HG02852 (cell line): Measurements from ENCODE around the gene SLC12A3.
"Not testable (repeated sequence)": the region's sequence is repeated elsewhere in the genome, so short reads cannot be mapped to it uniquely, and the experiment has no call there.

Experiments
- ATAC-seq: cut with Tn5 transposase; IDR thresholded peaks from one replicate; pipeline ENCODE4 v1.9.1; 2021; ENCODE audit warnings: mild to moderate bottlenecking, moderate library complexity; ENCODE audit not compliant: unreplicated experiment

Gene SLC12A3

DNA sequence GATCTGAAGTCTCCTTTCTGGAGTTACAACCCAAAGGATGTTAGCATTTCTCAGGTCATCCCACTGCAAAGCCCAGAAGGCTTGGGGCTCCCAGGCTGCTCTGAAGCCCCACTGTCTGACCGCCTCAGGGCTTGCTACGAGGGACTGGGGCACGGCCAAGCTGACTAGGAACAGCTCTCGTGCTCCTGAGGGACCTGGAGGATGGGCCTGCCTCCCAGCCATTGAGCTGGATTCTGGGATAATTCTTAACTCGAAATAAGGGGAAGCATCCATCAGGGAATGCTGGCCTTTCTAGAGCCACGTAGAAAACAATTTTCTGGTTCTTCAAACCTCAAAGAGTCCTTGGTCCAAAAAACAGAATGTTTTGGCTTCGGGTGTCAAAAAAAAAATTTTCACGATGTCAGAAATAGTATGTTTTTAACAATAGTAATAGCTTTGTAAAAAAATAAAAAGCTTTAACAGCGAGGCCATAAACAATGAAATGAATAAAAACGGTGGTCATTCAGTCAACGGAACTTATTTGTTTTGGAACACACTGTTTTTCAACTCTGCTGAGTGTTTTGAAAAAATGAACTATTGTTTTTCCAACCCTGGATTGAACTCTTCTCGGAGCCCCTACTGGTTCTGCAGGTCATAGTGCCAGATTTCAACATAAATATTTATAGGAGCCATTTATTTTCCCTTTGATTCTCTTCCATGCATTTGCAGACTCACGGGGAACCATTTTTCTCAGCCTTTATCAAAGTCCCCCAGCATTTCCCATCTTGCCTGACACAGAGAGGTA is 50.5 kb downstream of the SLC12A3 start:
- ATAC-seq = no peak

DNA sequence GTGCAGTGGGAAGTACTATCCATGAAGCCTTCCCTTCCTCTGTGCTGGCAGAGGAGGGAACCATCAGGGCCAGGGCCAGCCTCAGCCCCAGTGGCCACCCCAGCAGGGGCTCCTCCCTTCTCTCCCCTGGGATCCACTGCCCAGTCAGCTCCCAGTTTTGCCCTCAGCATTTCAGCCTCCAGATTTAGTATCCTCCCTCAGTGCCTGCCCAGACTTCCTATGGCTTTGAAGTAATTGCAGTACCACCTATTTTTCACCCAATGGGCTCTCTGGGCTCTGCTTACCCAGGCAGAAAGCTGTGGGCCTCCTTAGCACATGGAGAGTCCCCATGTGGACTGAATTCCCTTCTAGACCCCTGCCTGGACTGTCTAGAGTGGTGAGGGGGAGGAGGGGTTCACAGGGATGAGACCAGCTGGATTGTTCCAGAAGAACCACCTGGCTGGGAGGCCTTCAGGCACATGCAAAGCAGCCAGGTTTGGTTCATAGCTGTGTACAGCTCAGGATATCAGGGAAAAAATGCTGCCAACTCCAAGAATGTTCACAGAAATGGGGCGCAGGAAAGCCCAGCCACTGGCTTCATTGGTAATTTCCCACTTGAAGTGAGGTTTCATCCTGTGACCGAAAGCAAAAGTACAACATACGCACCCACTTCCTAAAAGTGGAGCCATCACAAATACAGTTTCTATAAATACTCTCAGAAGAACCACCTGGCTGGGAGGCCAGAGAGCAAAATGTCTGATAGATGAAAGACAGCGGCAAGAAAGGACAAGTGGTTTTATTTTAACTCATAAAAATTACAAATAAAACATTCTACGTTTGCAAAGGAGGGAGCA is 51.8 kb downstream of the SLC12A3 start:
- peak; percentile 77 for ATAC-seq

DNA sequence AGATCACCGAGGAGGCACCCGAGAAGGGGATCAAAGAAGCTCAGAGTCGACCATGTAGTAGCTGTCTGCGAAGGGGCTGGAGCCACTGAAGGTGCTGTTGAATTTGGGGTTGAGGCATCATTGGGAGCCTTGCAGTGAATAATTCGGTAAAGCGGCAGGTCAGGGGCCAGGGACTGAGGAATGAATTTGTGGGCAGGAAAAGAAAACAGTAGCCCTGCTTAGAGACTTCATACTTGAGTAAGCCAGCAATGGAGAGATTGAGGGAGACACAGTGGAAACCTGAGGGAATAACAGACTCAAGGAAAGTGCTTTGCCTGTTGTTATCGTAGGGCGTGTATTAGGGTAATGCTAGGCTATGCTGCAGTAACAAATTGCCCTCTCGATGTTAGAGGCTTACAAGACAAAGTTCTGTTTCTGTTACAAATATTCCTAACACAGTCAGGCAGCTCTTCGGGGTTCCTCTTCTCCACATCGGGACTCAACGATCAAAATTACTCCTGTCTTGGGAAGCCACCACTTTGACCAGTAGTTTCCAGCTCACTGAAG is 53.5 kb downstream of the SLC12A3 start:
- no peak for ATAC-seq

DNA sequence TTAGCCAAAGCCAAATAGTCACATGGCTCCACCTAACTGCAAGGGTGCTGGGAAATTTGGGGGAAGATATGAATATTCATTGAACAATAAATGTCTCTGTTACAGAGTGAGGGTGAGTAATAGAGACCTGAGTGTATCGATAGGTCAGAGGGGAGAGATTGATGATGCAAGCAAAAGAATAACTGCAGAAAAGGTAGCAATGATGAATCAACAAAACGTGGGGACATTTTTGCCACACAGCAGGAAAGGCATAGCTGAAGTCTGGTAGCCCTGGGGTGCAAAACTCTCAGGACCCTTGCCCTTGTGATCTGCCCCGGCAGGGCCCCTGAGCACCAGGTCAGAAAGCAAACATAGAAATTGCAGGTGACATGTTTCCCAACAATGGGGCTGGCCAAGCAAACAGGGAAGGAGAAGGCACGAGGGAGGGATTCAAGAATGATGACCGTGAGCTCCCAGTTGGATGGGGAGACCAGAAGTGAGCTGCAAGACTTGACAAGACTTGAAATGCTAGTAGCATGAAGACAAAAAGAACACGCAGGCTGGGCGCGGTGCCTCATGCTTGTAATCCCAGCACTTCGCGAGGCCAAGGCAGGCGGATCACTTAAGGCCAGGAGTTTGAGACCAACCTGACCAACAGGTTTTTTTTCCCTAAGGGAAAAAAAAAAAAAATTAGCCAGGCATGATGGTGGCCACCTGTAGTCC is 54.2 kb downstream of the SLC12A3 start:
- no peak for ATAC-seq

DNA sequence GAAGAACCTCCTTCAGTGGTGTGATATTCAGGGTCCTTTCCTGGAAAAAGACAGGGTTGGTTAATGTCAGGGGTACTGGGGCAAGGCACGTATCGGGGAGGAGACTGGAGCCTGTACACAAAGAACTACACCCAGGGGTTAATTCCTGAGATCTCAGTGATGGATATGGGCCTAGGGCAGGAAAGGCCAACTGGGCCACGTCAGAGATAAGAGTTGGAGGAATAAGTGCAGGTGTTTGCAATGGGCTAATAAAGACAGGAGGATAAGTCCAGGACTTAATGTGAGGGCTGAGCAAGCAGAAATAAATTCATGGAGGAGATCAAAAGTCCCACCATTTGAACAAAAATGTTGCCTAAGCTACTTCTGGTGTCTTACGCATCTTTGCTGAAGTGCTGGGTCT is 56.6 kb downstream of the SLC12A3 start:
- no peak for ATAC-seq

DNA sequence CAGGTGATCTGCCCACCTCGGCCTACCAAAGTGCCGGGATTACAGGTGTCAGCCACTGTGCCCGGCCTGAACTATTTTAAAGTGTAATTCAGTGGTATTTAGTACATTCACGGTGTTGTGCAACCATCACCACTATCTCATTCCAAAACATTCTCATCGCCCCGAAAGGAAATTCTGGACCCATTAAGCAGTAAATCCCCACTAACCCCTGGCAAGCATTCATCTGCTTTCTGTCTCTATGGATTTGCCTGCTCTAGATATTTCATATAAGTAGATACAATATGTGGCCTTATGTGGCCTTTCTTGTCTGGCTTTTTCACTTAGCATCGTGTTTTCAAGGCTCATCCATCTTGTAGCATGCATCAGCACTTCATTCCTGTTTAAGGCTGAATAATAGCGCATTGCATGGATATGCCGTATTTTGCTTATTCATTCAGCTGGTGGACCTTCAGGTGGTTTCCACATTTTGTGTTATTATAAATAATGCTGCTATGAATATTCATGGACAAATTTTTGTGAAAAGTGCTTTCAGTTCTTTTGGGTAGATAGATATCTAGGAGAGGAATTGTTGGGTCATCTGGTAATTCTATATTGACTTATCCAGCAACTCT is 58.6 kb downstream of the SLC12A3 start:
- no peak for ATAC-seq

DNA sequence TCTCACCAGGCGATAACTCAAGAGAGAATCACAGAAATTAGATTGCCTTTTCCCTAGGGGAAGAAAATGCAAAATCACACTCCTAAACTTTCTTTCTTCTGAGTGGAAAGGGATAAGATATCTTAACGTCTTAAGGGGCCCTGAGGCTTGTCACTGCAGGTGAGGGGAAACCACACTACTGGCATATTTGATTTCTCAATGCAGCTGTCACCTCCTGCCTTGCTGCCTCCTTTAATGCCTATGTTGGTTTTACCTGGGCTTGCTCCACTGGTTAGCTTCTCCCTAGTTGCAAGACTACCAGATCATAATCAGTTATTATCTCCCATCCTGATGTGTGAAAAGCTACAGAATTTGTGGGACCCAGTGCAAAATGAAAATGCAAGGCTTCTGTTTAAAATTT is 62.5 kb downstream of the SLC12A3 start:
- no peak for ATAC-seq

DNA sequence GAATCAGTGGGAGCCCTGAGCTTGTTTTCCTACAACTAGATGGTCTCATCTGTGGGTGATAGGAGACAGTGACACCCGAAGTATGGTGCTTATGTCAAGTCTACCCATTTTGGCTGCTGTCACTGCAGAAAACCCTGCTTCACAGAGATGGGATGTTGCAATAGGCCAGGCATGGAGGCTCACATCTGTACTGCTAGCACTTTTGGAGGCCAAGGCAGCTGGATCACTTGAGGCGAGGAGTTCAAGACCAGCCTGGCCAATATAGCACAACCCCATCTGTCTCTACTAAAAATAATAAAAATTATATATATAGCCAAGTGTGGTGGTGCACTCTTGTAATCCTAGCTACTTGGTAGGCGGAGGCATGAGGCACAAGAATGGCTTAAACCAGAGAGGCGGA is 64.6 kb downstream of the SLC12A3 start:
- no peak for ATAC-seq

DNA sequence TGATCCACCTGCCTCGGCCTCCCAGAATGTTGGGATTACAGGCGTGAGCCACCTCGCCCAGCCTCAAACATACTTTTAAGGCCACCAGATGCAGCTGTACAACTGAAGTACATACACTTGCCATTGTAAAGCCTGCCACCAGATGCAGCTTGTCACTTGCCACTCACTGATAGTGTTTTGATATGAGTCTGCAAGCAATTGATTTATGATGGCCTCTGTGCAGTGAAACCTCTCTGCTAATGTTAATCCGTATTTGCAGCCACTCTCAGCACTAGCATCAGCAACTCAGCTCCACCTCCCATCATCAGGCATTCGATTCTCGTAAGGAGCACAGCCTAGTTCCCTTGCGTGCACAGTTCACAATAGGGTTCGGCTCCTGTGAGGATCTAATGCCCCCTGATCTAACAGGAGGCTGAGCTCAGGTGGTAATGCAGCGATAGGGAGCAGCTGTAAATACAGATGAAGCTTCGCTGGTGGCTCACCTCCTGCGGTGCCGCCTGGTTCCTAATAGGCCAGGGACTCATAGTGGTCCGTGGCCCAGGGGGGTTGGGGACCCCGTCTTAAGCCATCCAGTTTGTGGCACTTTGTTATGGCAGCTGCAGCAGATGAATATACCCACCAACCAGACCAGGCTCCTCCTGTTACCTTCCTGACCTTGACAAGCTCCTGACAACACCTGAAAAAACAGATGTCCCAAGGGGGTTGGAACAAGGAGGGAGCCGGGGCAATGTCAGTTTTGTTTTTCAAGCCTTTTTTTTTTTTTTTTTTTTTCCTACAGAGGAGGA is 65.7 kb downstream of the SLC12A3 start:
- no peak for ATAC-seq

DNA sequence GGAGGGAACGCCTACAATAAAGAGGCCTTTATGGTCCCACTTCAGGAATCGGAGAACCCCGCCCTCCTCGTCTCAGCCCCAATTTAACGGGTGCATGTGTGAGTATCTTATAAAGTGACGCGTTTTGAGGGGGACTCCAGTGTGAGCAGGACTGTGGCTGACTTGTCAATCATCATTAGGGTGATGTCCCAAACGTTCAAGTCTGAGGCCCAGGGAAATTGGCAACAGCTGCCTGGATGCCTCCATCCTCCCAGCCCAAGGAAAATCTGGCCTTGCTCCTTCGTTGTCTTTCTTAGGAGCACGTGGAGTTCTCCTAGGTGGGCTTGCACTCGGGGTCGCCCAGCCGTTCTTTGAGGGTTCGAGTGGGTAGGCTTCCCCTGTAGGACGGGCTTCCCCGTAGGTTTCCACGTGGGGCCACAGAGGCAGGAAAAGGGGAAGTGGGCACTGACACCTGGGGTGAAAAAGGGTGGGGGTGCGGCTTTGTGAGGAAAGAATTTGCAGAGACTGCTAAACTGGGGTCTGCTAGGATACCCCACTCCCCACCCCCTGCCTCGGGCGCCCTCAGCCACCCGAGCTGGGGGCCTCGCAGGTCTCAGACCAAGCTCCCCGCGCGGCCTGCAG is 66.4 kb downstream of the SLC12A3 start:
- peak; percentile 36 for ATAC-seq

DNA sequence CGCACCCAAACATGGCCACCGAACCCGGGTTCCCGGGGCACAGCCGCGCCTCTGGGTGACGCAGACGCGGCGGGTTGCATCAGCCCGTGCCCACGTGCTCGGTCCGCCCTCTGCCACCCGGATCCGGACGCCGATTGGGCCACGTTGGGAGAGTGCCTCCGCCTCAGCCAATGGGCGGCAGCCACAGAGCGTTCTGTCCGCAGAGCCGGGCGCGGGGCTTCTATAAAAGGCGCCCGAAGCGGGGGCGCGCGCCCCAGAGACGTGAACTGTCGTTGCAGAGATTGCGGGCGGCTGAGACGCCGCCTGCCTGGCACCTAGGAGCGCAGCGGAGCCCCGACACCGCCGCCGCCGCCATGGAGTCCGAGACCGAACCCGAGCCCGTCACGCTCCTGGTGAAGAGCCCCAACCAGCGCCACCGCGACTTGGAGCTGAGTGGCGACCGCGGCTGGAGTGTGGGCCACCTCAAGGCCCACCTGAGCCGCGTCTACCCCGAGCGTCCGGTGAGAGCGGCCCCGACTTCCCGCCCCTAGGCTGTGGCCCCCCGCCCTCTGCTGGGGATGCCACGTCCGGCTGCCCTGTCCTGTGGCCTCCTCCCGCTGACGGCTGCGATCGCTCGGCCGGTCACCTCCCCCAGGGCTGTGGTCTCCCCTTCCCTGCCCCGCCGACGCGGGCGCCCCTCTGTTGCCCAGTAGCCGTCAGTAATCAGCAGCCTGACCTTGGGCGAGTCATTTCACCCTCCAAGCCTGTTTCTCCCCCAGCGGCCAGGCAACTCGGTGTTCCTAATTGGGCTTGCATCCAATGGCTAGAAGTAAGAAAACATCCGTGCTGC is 67.1 kb downstream of the SLC12A3 start, which contains the start of gene HERPUD1:
HERPUD1 (plus strand) TSS at position 251 of the 829 bp plus-strand sequence; CDS start at position 354, 103 bp downstream.
- peak; percentile 85 for ATAC-seq

DNA sequence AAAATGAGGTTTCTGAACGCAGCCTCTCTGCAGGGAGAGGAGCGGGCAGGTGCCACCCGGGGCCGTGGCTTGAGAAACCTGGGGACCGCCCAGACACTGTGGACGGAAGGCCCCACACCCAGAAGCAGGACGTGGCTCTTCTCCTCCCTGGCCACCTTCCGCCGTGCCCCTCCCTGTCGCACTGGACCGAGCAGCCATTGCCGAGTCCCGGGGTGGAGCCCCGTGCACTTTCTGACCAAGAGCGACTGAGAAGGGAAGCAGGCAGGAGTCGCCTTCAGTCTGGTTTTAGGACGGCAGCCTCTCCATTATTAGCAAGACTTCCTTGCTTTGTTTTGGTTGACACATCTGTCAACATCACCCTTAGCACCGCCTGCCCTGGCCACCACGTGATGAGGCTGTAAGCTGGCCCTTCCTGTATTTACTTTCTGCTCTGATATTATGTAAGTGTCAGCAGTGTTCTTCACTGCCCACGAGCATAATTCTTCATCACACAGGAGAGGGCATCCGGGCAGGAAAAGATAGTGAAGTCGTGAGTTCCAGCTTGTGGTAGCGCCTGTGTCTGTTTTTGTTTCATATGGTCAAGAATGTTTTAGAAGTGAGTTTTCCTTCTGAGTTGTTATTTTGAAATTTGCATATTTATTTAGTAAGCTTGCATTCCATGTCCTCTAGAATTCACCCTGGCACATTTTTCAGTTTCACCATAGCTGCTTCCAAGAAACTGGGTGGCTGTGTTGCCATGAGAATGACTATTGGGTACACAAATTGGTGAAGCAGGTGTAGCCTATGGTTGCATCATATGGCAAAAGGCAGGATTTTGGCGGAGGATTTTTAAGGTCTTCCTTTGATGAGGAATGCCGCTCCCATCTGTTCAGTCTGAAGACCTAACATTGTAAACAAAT is 68.0 kb downstream of the SLC12A3 start:
- no peak for ATAC-seq

DNA sequence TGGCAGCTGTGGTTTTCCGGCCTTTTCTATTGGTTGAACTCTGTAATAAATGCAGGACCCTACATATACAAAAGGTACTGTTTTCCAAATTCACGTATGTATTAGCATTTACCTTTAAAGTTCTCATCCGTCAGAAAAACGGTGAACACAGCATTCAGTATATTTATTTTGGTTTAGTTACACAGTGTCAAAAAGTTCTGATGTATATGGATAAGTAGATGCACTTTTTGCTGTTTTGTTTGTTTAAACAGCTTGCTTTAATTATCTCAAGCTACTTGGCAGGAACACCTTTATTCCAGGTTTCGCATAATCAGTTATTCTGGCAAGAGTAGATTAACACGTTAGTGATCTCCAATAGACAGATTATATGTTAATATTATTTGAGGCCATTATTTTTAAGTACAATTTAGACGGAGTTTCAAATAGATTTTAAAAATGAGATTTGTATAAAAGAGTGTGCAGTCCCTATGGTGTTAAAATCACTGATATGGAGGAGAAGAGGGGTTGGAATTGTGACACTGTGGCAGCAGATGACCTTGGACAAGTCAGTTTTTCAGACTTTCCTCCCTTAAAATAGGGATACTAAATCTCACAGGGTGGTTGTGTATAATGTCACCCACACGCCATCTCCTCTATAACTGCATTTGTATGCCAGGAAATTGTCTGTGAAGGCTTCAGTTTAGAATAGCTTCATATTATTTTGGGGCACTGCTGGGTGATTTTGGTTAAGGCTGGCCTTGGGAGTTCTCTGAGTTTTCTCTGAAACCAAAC is 69.0 kb downstream of the SLC12A3 start:
- ATAC-seq = no peak

DNA sequence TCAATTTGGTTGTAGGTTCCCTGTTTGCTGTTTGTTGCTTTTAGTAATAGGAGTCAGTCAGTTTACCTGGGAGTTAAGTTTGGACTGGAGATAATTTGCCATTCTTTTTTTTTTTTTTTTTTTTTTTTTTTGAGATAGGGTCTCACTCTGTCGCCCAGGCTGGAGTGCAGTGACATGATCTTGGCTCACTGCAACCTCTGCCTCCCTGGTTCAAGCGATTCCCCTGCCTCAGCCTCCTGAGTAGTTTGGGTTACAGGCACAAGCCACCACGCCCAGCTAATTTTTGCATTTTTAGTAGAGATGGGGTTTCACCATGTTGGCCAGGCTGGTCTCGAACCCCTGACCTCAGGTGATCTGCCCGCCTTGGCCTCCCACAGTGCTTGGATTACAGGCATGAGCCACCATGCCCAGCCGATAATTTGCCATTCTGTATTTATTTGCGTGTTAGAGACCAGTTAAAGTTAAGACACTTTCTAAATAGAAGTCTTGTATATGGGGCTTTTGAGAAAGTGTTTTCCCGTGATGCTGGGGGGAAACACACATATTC is 69.7 kb downstream of the SLC12A3 start:
- ATAC-seq = not testable (repeated sequence)

DNA sequence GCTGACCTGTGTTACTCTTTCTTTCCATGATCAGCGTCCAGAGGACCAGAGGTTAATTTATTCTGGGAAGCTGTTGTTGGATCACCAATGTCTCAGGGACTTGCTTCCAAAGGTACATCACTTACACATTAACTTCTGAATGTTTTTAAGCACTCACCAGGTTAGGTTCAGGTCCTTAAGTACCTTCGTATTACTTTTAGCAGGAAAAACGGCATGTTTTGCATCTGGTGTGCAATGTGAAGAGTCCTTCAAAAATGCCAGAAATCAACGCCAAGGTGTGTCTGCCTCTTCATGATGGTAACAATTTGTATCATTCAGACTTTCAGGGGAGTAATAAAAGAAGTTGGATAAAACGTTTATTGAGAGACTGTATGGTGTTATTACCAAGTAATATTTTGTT is 70.2 kb downstream of the SLC12A3 start:
- no peak for ATAC-seq

DNA sequence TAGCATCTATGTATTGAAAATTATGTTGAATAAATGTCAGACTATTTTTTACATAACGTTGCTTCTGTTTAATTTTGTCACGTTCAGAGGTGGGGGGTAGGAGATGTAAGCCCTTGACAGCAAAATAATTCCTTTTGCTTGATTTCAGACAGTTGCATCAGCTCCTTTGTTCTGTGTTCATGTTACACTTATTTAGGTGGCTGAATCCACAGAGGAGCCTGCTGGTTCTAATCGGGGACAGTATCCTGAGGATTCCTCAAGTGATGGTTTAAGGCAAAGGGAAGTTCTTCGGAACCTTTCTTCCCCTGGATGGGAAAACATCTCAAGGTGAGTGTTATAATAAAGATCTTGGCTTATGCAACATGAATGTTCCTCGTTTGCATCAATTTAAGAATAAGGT is 71.5 kb downstream of the SLC12A3 start:
- ATAC-seq = no peak

DNA sequence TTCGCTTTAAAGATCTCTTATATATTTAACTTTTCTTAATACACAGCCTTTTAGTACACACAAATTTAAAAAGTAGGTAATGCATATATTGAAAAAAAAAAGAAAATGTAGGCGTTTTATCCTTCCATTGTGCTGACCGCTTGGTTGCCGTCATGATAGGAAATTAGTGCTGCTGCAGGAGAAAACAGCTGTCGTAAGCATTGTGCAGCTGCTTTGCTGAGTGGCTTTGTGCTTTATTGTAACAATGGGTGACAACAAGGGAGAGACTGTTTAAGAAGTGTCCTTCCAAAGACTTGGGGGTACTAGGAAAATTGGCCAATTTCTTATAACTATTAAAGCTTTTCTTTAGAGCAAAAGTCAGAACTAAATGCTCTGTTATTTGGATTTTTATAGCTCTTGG is 71.9 kb downstream of the SLC12A3 start:
- no peak for ATAC-seq
